GM12878 (cell line): Measurements from ENCODE around the gene LRFN2. TPM values are rescaled to one million over a fixed set of nuclear protein-coding genes. Genes with fewer than 3 reads are reported as not detected.

ENCODE experiments used
- ATAC-seq: fragments of 200-7000 bp; cut with Tn5 transposase; 3 replicates; pipeline ENCODE4 v1.9.1; 2020; ENCODE audit warnings: mild to moderate bottlenecking, moderate library complexity
- BruUV-seq: library from RNA; stranded (reverse); fragments of 400-500 nt; replicated peaks from 2 replicates; lab custom pipeline; 2021; lab: Mats Ljungman, UMichigan
- CTCF ChIA-PET: fragments of 300-600 bp; sonication (Branson Sonifier 250); formaldehyde crosslinking; extraction: SDS; loops from one replicate; lab custom pipeline; 2021; ENCODE audit warnings: inconsistent platforms; lab: Yijun Ruan, JAX
- POLR2A ChIA-PET: fragments of 350-600 bp; formaldehyde crosslinking; extraction: SDS; loops from one replicate; lab custom pipeline; 2021; ENCODE audit warnings: inconsistent platforms; lab: Charles Lee
- RAD21 ChIA-PET: fragments of 300-600 bp; sonication (Branson Sonifier 250); formaldehyde crosslinking; loops from one replicate; lab custom pipeline; 2023; ENCODE audit warnings: antibody characterized with exemption; ENCODE audit not compliant: unreplicated experiment; lab: Charles Lee
- SMC1A ChIA-PET: fragments of 300-600 bp; sonication (Branson Sonifier 250); formaldehyde crosslinking; loops from one replicate; lab custom pipeline; 2023; ENCODE audit not compliant: unreplicated experiment, uncharacterized antibody; lab: Charles Lee
- DNase-seq: peaks from one replicate; pipeline ENCODE4 v3.0.0-alpha.2; 2011; ENCODE audit warnings: low read depth, low spot score
- FAIRE-seq: peaks from 3 replicates; lab custom pipeline; 2011; peaks lifted over from hg19 to GRCh38; lab: Jason Lieb, UNC
- H2AFZ ChIP-seq: 2 replicates; pipeline ENCODE4 v1.6.0; 2011; ENCODE audit warnings: low read depth, low read length, control low read depth; ENCODE audit not compliant: control insufficient read depth
- H3K27ac ChIP-seq: 2 replicates; pipeline ENCODE4 v1.5.1; 2011; ENCODE audit warnings: control low read depth; ENCODE audit not compliant: control insufficient read depth, insufficient read depth
- H3K27me3 ChIP-seq, 2 experiments: replicated peaks in 1 of 2; 2 replicates each; pipeline versions ENCODE4 v1.6.0 to v1.6.1; 2011; ENCODE audit warnings: low read length in 1 of 2; ENCODE audit not compliant: control insufficient read depth in 2 of 2, insufficient read depth in 2 of 2
- H3K36me3 ChIP-seq, 2 experiments: 2 replicates each; pipeline ENCODE4 v1.5.1; 2011; ENCODE audit warnings: low read length in 1 of 2; ENCODE audit not compliant: control insufficient read depth in 2 of 2, insufficient read depth in 2 of 2
- H3K4me1 ChIP-seq: 2 replicates; pipeline ENCODE4 v1.6.1; 2011; ENCODE audit warnings: mild to moderate bottlenecking, low read length, moderate library complexity, mixed read lengths; ENCODE audit not compliant: control insufficient read depth, insufficient read depth
- H3K4me2 ChIP-seq: 2 replicates; pipeline ENCODE4 v1.6.0; 2011; ENCODE audit warnings: control low read depth; ENCODE audit not compliant: control insufficient read depth, insufficient read depth
- H3K4me3 ChIP-seq: fragments of 200-600 bp; sonication (generic); 2 replicates; pipeline ENCODE4 v1.5.1; 2016
- H3K79me2 ChIP-seq: 2 replicates; pipeline ENCODE4 v1.6.0; 2011; ENCODE audit warnings: low read length; ENCODE audit not compliant: control insufficient read depth, insufficient read depth
- H3K9ac ChIP-seq: 2 replicates; pipeline ENCODE4 v1.8.0; 2011; ENCODE audit warnings: low read length, control low read depth, mixed read lengths; ENCODE audit not compliant: control insufficient read depth, insufficient read depth
- H3K9me3 ChIP-seq: replicated peaks from 3 replicates; pipeline ENCODE4 v1.5.1; 2011; ENCODE audit warnings: mild to moderate bottlenecking, low read length; ENCODE audit not compliant: control insufficient read depth, insufficient read depth
- H4K20me1 ChIP-seq: 2 replicates; pipeline ENCODE4 v1.6.0; 2011; ENCODE audit not compliant: control insufficient read depth, insufficient read depth
- BACH1 ChIP-seq: fragments of 450-650 bp; IDR thresholded peaks from 2 replicates; pipeline ENCODE4 v1.6.1; 2017; ENCODE audit warnings: mild to moderate bottlenecking, borderline replicate concordance
- ESRRA ChIP-seq: IDR thresholded peaks from 2 replicates; pipeline ENCODE4 v1.6.1; 2012; ENCODE audit warnings: mild to moderate bottlenecking, low read length, improper control_type of control experiment
- EZH2 ChIP-seq: IDR thresholded peaks from 2 replicates; pipeline ENCODE4 v1.6.1; 2012; ENCODE audit warnings: low read depth, mild to moderate bottlenecking, control low read depth, inconsistent platforms, low read length, borderline replicate concordance; ENCODE audit not compliant: control insufficient read depth
- FOS ChIP-seq: IDR thresholded peaks from 3 replicates; pipeline ENCODE4 v1.6.1; 2011; ENCODE audit warnings: borderline replicate concordance; ENCODE audit not compliant: insufficient read length; ENCODE audit errors: extremely low read depth
- NKRF ChIP-seq: fragments of 450-650 bp; conservative IDR thresholded peaks from 2 replicates; pipeline ENCODE4 v1.6.1; 2017; ENCODE audit warnings: mild to moderate bottlenecking, moderate library complexity
- NR2C1 ChIP-seq: fragments of 450-650 bp; IDR thresholded peaks from 2 replicates; pipeline ENCODE4 v1.6.1; 2017; ENCODE audit warnings: antibody characterized with exemption, mild to moderate bottlenecking, moderate library complexity
- PAX5 ChIP-seq: IDR thresholded peaks from 2 replicates; pipeline ENCODE4 v1.6.1; 2011; ENCODE audit warnings: low read depth, low read length, borderline replicate concordance
- POU2F2 ChIP-seq: IDR thresholded peaks from 3 replicates; pipeline ENCODE4 v1.6.1; 2011; ENCODE audit warnings: low read depth, mild to moderate bottlenecking, low read length, borderline replicate concordance
- RBBP5 ChIP-seq: fragments of 200-600 bp; sonication (generic); conservative IDR thresholded peaks from 2 replicates; pipeline ENCODE4 v1.6.1; 2016
- RCOR1 ChIP-seq: conservative IDR thresholded peaks from 2 replicates; pipeline ENCODE4 v1.6.1; 2012; ENCODE audit warnings: low read depth, low read length, improper control_type of control experiment
- TAF1 ChIP-seq: IDR thresholded peaks from 2 replicates; pipeline ENCODE4 v1.6.1; 2011; ENCODE audit warnings: mild to moderate bottlenecking, low read depth, low read length, borderline replicate concordance
- TCF12 ChIP-seq: IDR thresholded peaks from 2 replicates; pipeline ENCODE4 v1.6.1; 2011; ENCODE audit warnings: low read depth, mild to moderate bottlenecking, low read length
- WGBS: methylation state at CpG from one replicate; pipeline ENCODE4 v1.1.6; 2016; ENCODE audit warnings: low lambda C conversion rate; ENCODE audit not compliant: insufficient replicate concordance, insufficient coverage; ENCODE audit errors: missing lambda C conversion rate; 5-methylcytosine and 5-hydroxymethylcytosine counted together
- in situ Hi-C: fragments of 300-500 bp; cut with MboI; formaldehyde crosslinking; loops from 9 replicates; pipeline ENCODE4 v1.14.3; 2018; ENCODE audit warnings: mixed read lengths
- intact Hi-C: fragments of 100-400 bp; cut with micrococcal nuclease; formaldehyde crosslinking; loops from one replicate; pipeline ENCODE4 v1.14.2; 2022; ENCODE audit not compliant: unreplicated experiment
- polyA plus RNA-seq, 11 experiments: library from polyadenylated mRNA; depleted of rRNA in 4 of 11; unstranded in 6 of 11; stranded (reverse) in 5 of 11; fragments of >200 nt; fragmentation: Nextera tagmentation in 4 of 11; fragmentation: Illumina TruSeq in 1 of 11; extraction: Ambion mirVana in 4 of 11; extraction: Trizol in 1 of 11; gene quantifications; 1 replicate in 1 of 11; 2 replicates in 10 of 11; pipeline versions ENCODE4 v1.2.1 to v1.2.3, GENCODE V29; 2011 to 2016; ENCODE audit warnings: inconsistent platforms in 2 of 11, missing spikeins in 2 of 11, low read depth in 1 of 11
- total RNA-seq, 4 experiments: library from RNA; depleted of rRNA in 3 of 4; stranded (reverse); fragments of >200 nt in 3 of 4; fragmentation: Illumina TruSeq in 1 of 4; extraction: Trizol in 1 of 4; gene quantifications; 2 replicates each; pipeline versions ENCODE4 v1.2.1 to v1.2.3, GENCODE V29; 2013 to 2021
- TF ChIP-seq, protein P1 (sequence below): IDR thresholded peaks from 2 replicates; pipeline ENCODE4 v1.6.1; 2012; ENCODE audit warnings: low read depth, low read length, improper control_type of control experiment
- TF ChIP-seq, protein P2 (sequence below): IDR thresholded peaks from 2 replicates; pipeline ENCODE4 v1.6.1; 2012; ENCODE audit warnings: mild to moderate bottlenecking, low read depth, low read length

Gene LRFN2
- total and polyA plus RNA-seq, 10 of the 15 experiments (the other 5 are each of a cell fraction or from before 2014, with no cell fraction given) = not detected

GRCh38 chr6:40542175-40542764 lies 44.9 kb downstream of the LRFN2 start (continued):
- TF ChIP-seq FOS (no peak), NKRF (no peak), RCOR1 (no peak), TCF12 (no peak), POU2F2 (no peak), NR2C1 (no peak), TAF1 (no peak), RBBP5 (no peak)
- TF ChIP-seq, protein P1, sequence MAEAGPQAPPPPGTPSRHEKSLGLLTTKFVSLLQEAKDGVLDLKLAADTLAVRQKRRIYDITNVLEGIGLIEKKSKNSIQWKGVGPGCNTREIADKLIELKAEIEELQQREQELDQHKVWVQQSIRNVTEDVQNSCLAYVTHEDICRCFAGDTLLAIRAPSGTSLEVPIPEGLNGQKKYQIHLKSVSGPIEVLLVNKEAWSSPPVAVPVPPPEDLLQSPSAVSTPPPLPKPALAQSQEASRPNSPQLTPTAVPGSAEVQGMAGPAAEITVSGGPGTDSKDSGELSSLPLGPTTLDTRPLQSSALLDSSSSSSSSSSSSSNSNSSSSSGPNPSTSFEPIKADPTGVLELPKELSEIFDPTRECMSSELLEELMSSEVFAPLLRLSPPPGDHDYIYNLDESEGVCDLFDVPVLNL = no peak
- TF ChIP-seq, all 136 proteins: peak for 0

DNA sequence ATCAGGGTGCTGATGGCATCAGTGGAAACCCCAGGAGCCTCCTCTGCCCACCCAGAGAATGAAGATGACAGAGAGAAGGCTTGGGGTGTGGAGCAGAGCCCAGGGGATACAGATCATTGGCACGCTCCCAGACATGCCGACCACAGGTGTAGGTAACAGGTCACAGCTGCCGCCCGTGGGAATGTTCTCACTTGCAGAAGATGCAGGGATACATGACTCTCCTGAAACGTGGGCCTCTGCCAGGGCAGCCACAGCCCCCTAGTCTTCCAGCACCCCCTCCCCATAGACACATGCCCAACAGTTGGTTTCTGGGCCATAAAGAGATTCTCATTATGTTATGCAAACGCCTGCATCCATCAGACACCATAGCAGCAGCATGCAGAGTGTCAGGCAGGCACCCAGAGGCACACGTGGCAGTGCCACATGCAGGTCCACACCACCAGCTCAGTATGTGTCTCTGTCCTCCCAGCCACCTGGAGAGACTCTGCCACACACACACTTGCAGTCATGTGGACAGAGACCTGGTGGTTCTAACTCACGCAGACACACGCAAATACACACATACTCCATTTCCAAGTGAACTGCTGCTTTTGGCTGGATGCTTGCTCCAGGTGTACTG lies 45.5 kb downstream of the LRFN2 start:
- ATAC-seq (no peak), FAIRE-seq (no peak), DNase-seq (no peak)
- BruUV-seq = no TSS peak
- in situ Hi-C loops (no loop called here), intact Hi-C loops (no loop called here)
- Histone ChIP-seq H3K36me3 (no peaks in the 10 kb centered on the region), H3K27me3 (no peaks in the 10 kb centered on the region; a peak in 3 of 4 replicates), H3K79me2 (no peaks in the 10 kb centered on the region), H3K4me2 (no peak overlapping the region), H3K27ac (no peak overlapping the region), H4K20me1 (no peaks in the 10 kb centered on the region), H2AFZ (no peak overlapping the region), H3K4me3 (no peak overlapping the region), H3K4me1 (no peaks in the 10 kb centered on the region), H3K9me3 (no peaks in the 10 kb centered on the region), H3K9ac (no peak overlapping the region)
- RAD21 ChIA-PET = no interaction called here
- 10% methylated on average over 9 of the region's 9 CpGs for WGBS
- CTCF ChIA-PET = no interaction called here
- POLR2A ChIA-PET = no interaction called here
- SMC1A ChIA-PET = interaction anchor here (0.8 kb wide), 1 partner anchor 12 kb away, joined by 3 read pairs; no protein-coding TSS in a partner anchor
- TF ChIP-seq PAX5 (no peak), EZH2 (no peak), ESRRA (no peak), BACH1 (no peak)
- TF ChIP-seq, protein P2, sequence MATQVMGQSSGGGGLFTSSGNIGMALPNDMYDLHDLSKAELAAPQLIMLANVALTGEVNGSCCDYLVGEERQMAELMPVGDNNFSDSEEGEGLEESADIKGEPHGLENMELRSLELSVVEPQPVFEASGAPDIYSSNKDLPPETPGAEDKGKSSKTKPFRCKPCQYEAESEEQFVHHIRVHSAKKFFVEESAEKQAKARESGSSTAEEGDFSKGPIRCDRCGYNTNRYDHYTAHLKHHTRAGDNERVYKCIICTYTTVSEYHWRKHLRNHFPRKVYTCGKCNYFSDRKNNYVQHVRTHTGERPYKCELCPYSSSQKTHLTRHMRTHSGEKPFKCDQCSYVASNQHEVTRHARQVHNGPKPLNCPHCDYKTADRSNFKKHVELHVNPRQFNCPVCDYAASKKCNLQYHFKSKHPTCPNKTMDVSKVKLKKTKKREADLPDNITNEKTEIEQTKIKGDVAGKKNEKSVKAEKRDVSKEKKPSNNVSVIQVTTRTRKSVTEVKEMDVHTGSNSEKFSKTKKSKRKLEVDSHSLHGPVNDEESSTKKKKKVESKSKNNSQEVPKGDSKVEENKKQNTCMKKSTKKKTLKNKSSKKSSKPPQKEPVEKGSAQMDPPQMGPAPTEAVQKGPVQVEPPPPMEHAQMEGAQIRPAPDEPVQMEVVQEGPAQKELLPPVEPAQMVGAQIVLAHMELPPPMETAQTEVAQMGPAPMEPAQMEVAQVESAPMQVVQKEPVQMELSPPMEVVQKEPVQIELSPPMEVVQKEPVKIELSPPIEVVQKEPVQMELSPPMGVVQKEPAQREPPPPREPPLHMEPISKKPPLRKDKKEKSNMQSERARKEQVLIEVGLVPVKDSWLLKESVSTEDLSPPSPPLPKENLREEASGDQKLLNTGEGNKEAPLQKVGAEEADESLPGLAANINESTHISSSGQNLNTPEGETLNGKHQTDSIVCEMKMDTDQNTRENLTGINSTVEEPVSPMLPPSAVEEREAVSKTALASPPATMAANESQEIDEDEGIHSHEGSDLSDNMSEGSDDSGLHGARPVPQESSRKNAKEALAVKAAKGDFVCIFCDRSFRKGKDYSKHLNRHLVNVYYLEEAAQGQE = no peak
